ENCODE results near the gene SREBF1. TPM values are rescaled to one million over a fixed set of nuclear protein-coding genes. Genes with fewer than 3 reads are reported as not detected.

The SREBF1 gene
- total and polyA plus RNA-seq, 2 of the 4 experiments (the other 2 are of a cell fraction) = 3.4 to 20.4 TPM

DNA sequence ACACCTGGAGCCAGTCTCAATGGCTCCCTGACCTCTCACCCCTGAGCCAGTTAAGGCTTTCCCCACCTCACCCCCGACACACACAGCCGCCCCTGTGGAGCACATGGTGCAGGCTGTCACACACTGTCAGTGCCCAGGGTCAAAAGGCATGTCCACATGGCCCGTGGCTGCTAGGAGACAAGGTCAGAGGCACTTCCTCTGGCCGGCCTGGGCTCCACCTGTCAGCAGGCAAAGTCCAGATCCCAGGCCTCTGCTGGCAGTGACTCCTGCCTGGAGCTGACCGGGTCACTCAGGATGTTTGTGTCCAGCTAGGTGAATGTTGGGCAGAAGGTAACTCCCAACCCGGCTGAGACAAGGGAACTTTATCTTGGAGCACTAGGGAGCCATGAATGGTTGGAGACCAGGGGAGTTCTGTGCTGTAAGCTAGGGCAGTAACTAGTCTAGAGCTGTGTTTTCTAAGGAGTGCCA is 6.0 kb downstream of the SREBF1 start:
- Histone ChIP-seq H4K20me1 (ENCODE audit: insufficient read depth, low read length) (peaks cover 85% of the 10 kb centered on the region), H4K8ac (ENCODE audit: low read depth in 2 of 2, low read length in 2 of 2) (no peak overlapping the region), H2BK20ac (ENCODE audit: low read depth, low read length) (no peak overlapping the region), H3K27me3 (ENCODE audit: control insufficient read depth, insufficient read depth, low read length) (no peaks in the 10 kb centered on the region), H3K27ac (ENCODE audit: insufficient read depth, low read length) (no peak overlapping the region), H2BK120ac (ENCODE audit: low read depth, low read length) (no peak overlapping the region), H3K79me1 (ENCODE audit: low read depth in 1 of 2, low read length in 2 of 2) (peaks cover 26 to 87% of the 10 kb centered on the region in 2 experiments), H2AK5ac (ENCODE audit: low read depth, low read length) (no peak overlapping the region), H4K91ac (ENCODE audit: insufficient read depth, low read depth, low read length) (no peak overlapping the region), H3K4me2 (ENCODE audit: low read depth, low read length) (no peak overlapping the region), H3K18ac (ENCODE audit: low read depth, low read length) (no peak overlapping the region), H2AK9ac (replicated peaks; ENCODE audit: low read depth, low read length, poor library complexity) (peak overlapping the region; percentile 3), H3K4ac (ENCODE audit: low read depth, low read length) (no peak overlapping the region), H3K9me3 (ENCODE audit: control insufficient read depth, insufficient read depth, low read length) (no peaks in the 10 kb centered on the region), H3K4me3 (ENCODE audit: insufficient read depth, low read depth, low read length) (no peak overlapping the region), H3K9ac (ENCODE audit: low read depth, low read length) (no peak overlapping the region), H3K36me3 (ENCODE audit: control insufficient read depth, insufficient read depth, low read length) (peaks cover 15% of the 10 kb centered on the region; the same call in 1 of the 2 replicates), H3K4me1 (ENCODE audit: control insufficient read depth, insufficient read depth, low read length) (peaks cover 22% of the 10 kb centered on the region), H3K56ac (ENCODE audit: extremely low read depth, insufficient read depth, low read length) (no peak overlapping the region), H3K23ac (ENCODE audit: low read depth, low read length) (0 out of 2 replicates have a peak overlapping the region, but pooled peaks have one; percentile 9), H3K9me1 (ENCODE audit: insufficient read depth, low read length) (peaks cover 23% of the 10 kb centered on the region), H2BK15ac (ENCODE audit: low read depth, low read length) (no peak overlapping the region), H2AFZ (replicated peaks; ENCODE audit: low read length, poor library complexity) (no peak overlapping the region), H2BK5ac (ENCODE audit: low read depth, low read length, poor library complexity, severe bottlenecking) (no peak overlapping the region), H3K14ac (replicated peaks; ENCODE audit: low read depth, low read length) (no peak overlapping the region), H4K5ac (ENCODE audit: low read depth, low read length) (no peak overlapping the region)
- WGBS, 2 experiments (ENCODE audit: extremely low coverage in 2 of 2, insufficient read length in 1 of 2) = 53% methylated on average over 3 of the region's 6 CpGs; no CpG with 5 or more reads in 1 of the 2 experiments
- POLR2A ChIA-PET (ENCODE audit: unreplicated experiment) = no interaction called here
- DNase-seq = no peak
- TF ChIP-seq BHLHE40 (IDR thresholded peaks at IDR 0.05; ENCODE audit: low read depth, low read length) = no peak
- TF ChIP-seq MAFK (IDR thresholded peaks at IDR 0.05; ENCODE audit: low read depth, low read length) = no peak
- TF ChIP-seq MAZ (IDR thresholded peaks at IDR 0.05; ENCODE audit: borderline replicate concordance, low read depth, low read length) = no peak
- TF ChIP-seq, protein P1, sequence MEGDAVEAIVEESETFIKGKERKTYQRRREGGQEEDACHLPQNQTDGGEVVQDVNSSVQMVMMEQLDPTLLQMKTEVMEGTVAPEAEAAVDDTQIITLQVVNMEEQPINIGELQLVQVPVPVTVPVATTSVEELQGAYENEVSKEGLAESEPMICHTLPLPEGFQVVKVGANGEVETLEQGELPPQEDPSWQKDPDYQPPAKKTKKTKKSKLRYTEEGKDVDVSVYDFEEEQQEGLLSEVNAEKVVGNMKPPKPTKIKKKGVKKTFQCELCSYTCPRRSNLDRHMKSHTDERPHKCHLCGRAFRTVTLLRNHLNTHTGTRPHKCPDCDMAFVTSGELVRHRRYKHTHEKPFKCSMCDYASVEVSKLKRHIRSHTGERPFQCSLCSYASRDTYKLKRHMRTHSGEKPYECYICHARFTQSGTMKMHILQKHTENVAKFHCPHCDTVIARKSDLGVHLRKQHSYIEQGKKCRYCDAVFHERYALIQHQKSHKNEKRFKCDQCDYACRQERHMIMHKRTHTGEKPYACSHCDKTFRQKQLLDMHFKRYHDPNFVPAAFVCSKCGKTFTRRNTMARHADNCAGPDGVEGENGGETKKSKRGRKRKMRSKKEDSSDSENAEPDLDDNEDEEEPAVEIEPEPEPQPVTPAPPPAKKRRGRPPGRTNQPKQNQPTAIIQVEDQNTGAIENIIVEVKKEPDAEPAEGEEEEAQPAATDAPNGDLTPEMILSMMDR (conservative IDR thresholded peaks at IDR 0.05; ENCODE audit: low read depth, low read length) = no peak
- TF ChIP-seq RAD21 (IDR thresholded peaks at IDR 0.05; ENCODE audit: low read length) = no peak
- TF ChIP-seq RFX5 (IDR thresholded peaks at IDR 0.05; ENCODE audit: low read depth, low read length) = no peak
- no peak for TF ChIP-seq CHD1 (IDR thresholded peaks at IDR 0.05; ENCODE audit: low read depth, low read length)
- TF ChIP-seq RCOR1 (IDR thresholded peaks at IDR 0.05; ENCODE audit: insufficient replicate concordance, low read length) = no peak
- TF ChIP-seq FOS (IDR thresholded peaks at IDR 0.05; ENCODE audit: low read depth, low read length) = no peak
- TF ChIP-seq, protein P2, sequence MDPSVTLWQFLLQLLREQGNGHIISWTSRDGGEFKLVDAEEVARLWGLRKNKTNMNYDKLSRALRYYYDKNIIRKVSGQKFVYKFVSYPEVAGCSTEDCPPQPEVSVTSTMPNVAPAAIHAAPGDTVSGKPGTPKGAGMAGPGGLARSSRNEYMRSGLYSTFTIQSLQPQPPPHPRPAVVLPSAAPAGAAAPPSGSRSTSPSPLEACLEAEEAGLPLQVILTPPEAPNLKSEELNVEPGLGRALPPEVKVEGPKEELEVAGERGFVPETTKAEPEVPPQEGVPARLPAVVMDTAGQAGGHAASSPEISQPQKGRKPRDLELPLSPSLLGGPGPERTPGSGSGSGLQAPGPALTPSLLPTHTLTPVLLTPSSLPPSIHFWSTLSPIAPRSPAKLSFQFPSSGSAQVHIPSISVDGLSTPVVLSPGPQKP (IDR thresholded peaks at IDR 0.05; ENCODE audit: borderline replicate concordance, low read depth, low read length) = no peak
- TF ChIP-seq SMC3 (IDR thresholded peaks at IDR 0.05; ENCODE audit: low read depth, low read length) = no peak
- TF ChIP-seq NFE2L2 (IDR thresholded peaks at IDR 0.05; ENCODE audit: low read depth, low read length) = no peak
- no peak for TF ChIP-seq CEBPB (IDR thresholded peaks at IDR 0.05; ENCODE audit: low read depth, low read length)
- TF ChIP-seq MXI1 (IDR thresholded peaks at IDR 0.05; ENCODE audit: borderline replicate concordance, low read depth, low read length) = no peak
- TF ChIP-seq POLR2A (IDR thresholded peaks at IDR 0.05; ENCODE audit: low read depth, low read length) = no peak
- TF ChIP-seq, protein P3, sequence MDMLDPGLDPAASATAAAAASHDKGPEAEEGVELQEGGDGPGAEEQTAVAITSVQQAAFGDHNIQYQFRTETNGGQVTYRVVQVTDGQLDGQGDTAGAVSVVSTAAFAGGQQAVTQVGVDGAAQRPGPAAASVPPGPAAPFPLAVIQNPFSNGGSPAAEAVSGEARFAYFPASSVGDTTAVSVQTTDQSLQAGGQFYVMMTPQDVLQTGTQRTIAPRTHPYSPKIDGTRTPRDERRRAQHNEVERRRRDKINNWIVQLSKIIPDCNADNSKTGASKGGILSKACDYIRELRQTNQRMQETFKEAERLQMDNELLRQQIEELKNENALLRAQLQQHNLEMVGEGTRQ (IDR thresholded peaks at IDR 0.05; ENCODE audit: low read depth, low read length) = no peak
- BruUV-seq (replicated peaks) = no TSS peak
- intact Hi-C loops (cut with micrococcal nuclease) (no loop called here), dilution Hi-C loops (cut with HindIII; ENCODE audit: low sequenced_read_pairs, unreplicated experiment) (no loop called here), in situ Hi-C loops (cut with MboI; ENCODE audit: low sequenced_read_pairs) (no loop called here)
- no peak for ATAC-seq (ENCODE audit: low read depth)
- CTCF ChIA-PET = no interaction called here

All from IMR-90 (cell line).